WTC11 (cell line): Measurements from ENCODE around the gene RABL3. TPM values are rescaled to one million over a fixed set of nuclear protein-coding genes. Genes with fewer than 3 reads are reported as not detected.

Experiments used
- ATAC-seq: fragments of 200-7000 bp; cut with Tn5 transposase; 2 replicates; pipeline ENCODE4 v1.10.0; 2021; ENCODE audit warnings: mild to moderate bottlenecking, moderate library complexity
- CTCF ChIA-PET: fragments of 300-600 bp; sonication (Branson Sonifier 250); formaldehyde crosslinking; loops from one replicate; lab custom pipeline; 2021; ENCODE audit warnings: antibody characterized with exemption; lab: Charles Lee
- POLR2A ChIA-PET: fragments of 350-600 bp; sonication (Branson Sonifier 250); formaldehyde crosslinking; loops from one replicate; lab custom pipeline; 2021; ENCODE audit warnings: antibody characterized with exemption; lab: Charles Lee
- DNase-seq: peaks from one replicate; pipeline ENCODE4 v3.0.0; 2021; ENCODE audit warnings: low spot score
- H3K27ac Mint-ChIP-seq: 2 replicates; pipeline ENCODE4 v1.8.0; 2021; ENCODE audit warnings: mixed read lengths
- H3K27me3 Mint-ChIP-seq: 2 replicates; pipeline ENCODE4 v1.8.0; 2021; ENCODE audit warnings: low read depth, mild to moderate bottlenecking, moderate library complexity, mixed read lengths
- H3K36me3 Mint-ChIP-seq: 2 replicates; pipeline ENCODE4 v1.8.0; 2021; ENCODE audit warnings: mixed read lengths
- H3K4me1 Mint-ChIP-seq: 2 replicates; pipeline ENCODE4 v1.8.0; 2022; ENCODE audit warnings: mixed read lengths
- H3K4me3 Mint-ChIP-seq: 2 replicates; pipeline ENCODE4 v1.8.0; 2021; ENCODE audit warnings: mild to moderate bottlenecking, moderate library complexity, mixed read lengths
- H3K9me3 Mint-ChIP-seq: 2 replicates; pipeline ENCODE4 v1.8.0; 2021; ENCODE audit warnings: mixed read lengths
- ATF1 ChIP-seq: sonication (generic); formaldehyde crosslinking; IDR thresholded peaks from 2 replicates; pipeline ENCODE4 v1.8.1; 2023; ENCODE audit warnings: mild to moderate bottlenecking, moderate library complexity, missing genetic modification reagents
- CTCF ChIP-seq: fragments of 200-600 bp; IDR thresholded peaks from 2 replicates; pipeline ENCODE4 v1.8.0; 2022; ENCODE audit warnings: antibody characterized with exemption
- E2F5 ChIP-seq: sonication (generic); formaldehyde crosslinking; IDR thresholded peaks from 2 replicates; pipeline ENCODE4 v1.8.1; 2022; ENCODE audit warnings: mild to moderate bottlenecking, moderate library complexity, missing genetic modification reagents
- EMX1 ChIP-seq: fragments of 250-450 bp; sonication (Bioruptor Pico); IDR thresholded peaks from 2 replicates; pipeline ENCODE4 v1.8.0; 2021; ENCODE audit warnings: mild to moderate bottlenecking
- FOXJ3 ChIP-seq: sonication (generic); formaldehyde crosslinking; IDR thresholded peaks from 2 replicates; pipeline ENCODE4 v1.9.0; 2021; ENCODE audit warnings: missing genetic modification reagents, mild to moderate bottlenecking, borderline replicate concordance
- GABPB1 ChIP-seq: sonication (generic); formaldehyde crosslinking; IDR thresholded peaks from 2 replicates; pipeline ENCODE4 v1.8.1; 2023; ENCODE audit warnings: mild to moderate bottlenecking, missing genetic modification reagents
- NFYB ChIP-seq: sonication (generic); formaldehyde crosslinking; conservative IDR thresholded peaks from 2 replicates; pipeline ENCODE4 v1.8.0; 2022; ENCODE audit warnings: low read depth, missing genetic modification reagents
- SMAD3 ChIP-seq: sonication (generic); formaldehyde crosslinking; IDR thresholded peaks from 2 replicates; pipeline ENCODE4 v1.8.0; 2022; ENCODE audit warnings: missing genetic modification reagents, mild to moderate bottlenecking, borderline replicate concordance
- TCF7 ChIP-seq: sonication (generic); formaldehyde crosslinking; IDR thresholded peaks from 2 replicates; pipeline ENCODE4 v1.8.0; 2022; ENCODE audit warnings: mild to moderate bottlenecking, low read depth, missing genetic modification reagents, moderate library complexity
- USF1 ChIP-seq: sonication (generic); formaldehyde crosslinking; IDR thresholded peaks from 2 replicates; pipeline ENCODE4 v1.8.0; 2022; ENCODE audit warnings: mild to moderate bottlenecking, missing genetic modification reagents
- ZBTB21 ChIP-seq: sonication (generic); formaldehyde crosslinking; IDR thresholded peaks from 2 replicates; pipeline ENCODE4 v1.8.1; 2023; ENCODE audit warnings: mild to moderate bottlenecking, missing genetic modification reagents, borderline replicate concordance
- ZNF232 ChIP-seq: sonication (generic); formaldehyde crosslinking; IDR thresholded peaks from 2 replicates; pipeline ENCODE4 v1.8.0; 2022; ENCODE audit warnings: mild to moderate bottlenecking, missing genetic modification reagents
- ZNF317 ChIP-seq: sonication (generic); formaldehyde crosslinking; IDR thresholded peaks from 2 replicates; pipeline ENCODE4 v1.8.1; 2023; ENCODE audit warnings: low read depth, mild to moderate bottlenecking, moderate library complexity, missing genetic modification reagents, borderline replicate concordance
- ZNF416 ChIP-seq: fragments of 250-450 bp; sonication (Bioruptor Pico); IDR thresholded peaks from 2 replicates; pipeline ENCODE4 v1.9.0; 2021; ENCODE audit warnings: mild to moderate bottlenecking, inconsistent platforms
- ZNF512 ChIP-seq: sonication (generic); formaldehyde crosslinking; IDR thresholded peaks from 2 replicates; pipeline ENCODE4 v1.8.1; 2022; ENCODE audit warnings: missing genetic modification reagents, borderline replicate concordance
- total RNA-seq: library from RNA; stranded (reverse); gene quantifications from 3 replicates; pipeline ENCODE4 v1.2.3, GENCODE V29; 2021
- TF ChIP-seq, protein P1 (sequence below): sonication (generic); formaldehyde crosslinking; IDR thresholded peaks from 2 replicates; pipeline ENCODE4 v1.8.1; 2022; ENCODE audit warnings: low read depth, mild to moderate bottlenecking, moderate library complexity, missing genetic modification reagents, borderline replicate concordance

The RABL3 gene
- total RNA-seq, 1 experiment from 2014 or later = 18.2 TPM

GRCh38 chr3:120765830-120766493 is 23.6 kb upstream of the RABL3 start:
- Mint-ChIP-seq H3K4me3 (no peak overlapping the region), H3K9me3 (no peaks in the 10 kb centered on the region), H3K36me3 (no peaks in the 10 kb centered on the region), H3K27ac (peak overlapping the region; percentile 16), H3K27me3 (no peaks in the 10 kb centered on the region), H3K4me1 (peaks cover 75% of the 10 kb centered on the region)
- DNase-seq = no peak
- CTCF ChIA-PET = interaction anchor here (1.0 kb wide), 1 partner anchor 27 kb away, joined by 3 read pairs; no protein-coding TSS in a partner anchor
- TF ChIP-seq, protein P1, sequence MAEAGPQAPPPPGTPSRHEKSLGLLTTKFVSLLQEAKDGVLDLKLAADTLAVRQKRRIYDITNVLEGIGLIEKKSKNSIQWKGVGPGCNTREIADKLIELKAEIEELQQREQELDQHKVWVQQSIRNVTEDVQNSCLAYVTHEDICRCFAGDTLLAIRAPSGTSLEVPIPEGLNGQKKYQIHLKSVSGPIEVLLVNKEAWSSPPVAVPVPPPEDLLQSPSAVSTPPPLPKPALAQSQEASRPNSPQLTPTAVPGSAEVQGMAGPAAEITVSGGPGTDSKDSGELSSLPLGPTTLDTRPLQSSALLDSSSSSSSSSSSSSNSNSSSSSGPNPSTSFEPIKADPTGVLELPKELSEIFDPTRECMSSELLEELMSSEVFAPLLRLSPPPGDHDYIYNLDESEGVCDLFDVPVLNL (CRISPR knock-in tag) = no peak
- TF ChIP-seq ZNF512 (CRISPR knock-in tag) = no peak
- no peak for TF ChIP-seq ZNF232 (CRISPR knock-in tag)
- no peak for TF ChIP-seq ZBTB21 (CRISPR knock-in tag)
- ATAC-seq = no peak
- POLR2A ChIA-PET = no interaction called here

GRCh38 chr3:120764206-120764605 is 21.9 kb upstream of the RABL3 start:
- TF ChIP-seq USF1 (CRISPR knock-in tag) = no peak
- no peak for TF ChIP-seq ZNF416 (CRISPR knock-in tag)
- no peak for TF ChIP-seq NFYB (CRISPR knock-in tag)
- no peak for TF ChIP-seq ZNF232 (CRISPR knock-in tag)
- TF ChIP-seq E2F5 (CRISPR knock-in tag) = no peak
- TF ChIP-seq TCF7 (CRISPR knock-in tag) = no peak
- TF ChIP-seq GABPB1 (CRISPR knock-in tag) = no peak
- no peak for TF ChIP-seq EMX1 (CRISPR knock-in tag)
- TF ChIP-seq ZNF317 (CRISPR knock-in tag) = no peak
- TF ChIP-seq ATF1 (CRISPR knock-in tag) = no peak
- no peak for TF ChIP-seq SMAD3 (CRISPR knock-in tag)
- no peak for TF ChIP-seq CTCF
- no peak for TF ChIP-seq FOXJ3 (CRISPR knock-in tag)
- TF ChIP-seq, all 79 proteins: peak for 0
- Mint-ChIP-seq H3K9me3 (no peaks in the 10 kb centered on the region), H3K4me1 (peaks cover 77% of the 10 kb centered on the region), H3K4me3 (no peak overlapping the region), H3K27ac (peak overlapping the region; percentile 67; the same call in 1 of the 2 replicates), H3K36me3 (peaks cover 2% of the 10 kb centered on the region; the same call in 1 of the 2 replicates), H3K27me3 (no peaks in the 10 kb centered on the region)
- no peak for DNase-seq
- ChIA-PET POLR2A (no interaction called here), CTCF (interaction anchor here (0.9 to 1.3 kb wide), 5 partner anchors 23 to 205 kb away, joined by 3 to 6 read pairs (median 4); no protein-coding TSS in a partner anchor)
- peak; percentile 91 for ATAC-seq
